HEK293T (cell line): ENCODE measurements around the gene MEGF6.

Experiments
- BHLHE40 ChIP-seq: fragments of 450-650 bp; IDR thresholded peaks from 2 replicates; pipeline ENCODE4 v1.6.1; 2016; ENCODE audit warnings: mild to moderate bottlenecking, moderate library complexity, borderline replicate concordance
- FOXM1 ChIP-seq: fragments of 450-650 bp; IDR thresholded peaks from 2 replicates; pipeline ENCODE4 v1.6.1; 2017; ENCODE audit warnings: mild to moderate bottlenecking, borderline replicate concordance
- LEF1 ChIP-seq: fragments of 450-650 bp; IDR thresholded peaks from 2 replicates; pipeline ENCODE4 v1.6.1; 2017; ENCODE audit warnings: mild to moderate bottlenecking, borderline replicate concordance
- SP1 ChIP-seq: fragments of 450-650 bp; IDR thresholded peaks from 2 replicates; pipeline ENCODE4 v1.6.1; 2017
- TARDBP ChIP-seq: fragments of 450-650 bp; IDR thresholded peaks from 2 replicates; pipeline ENCODE4 v1.6.1; 2016

DNA sequence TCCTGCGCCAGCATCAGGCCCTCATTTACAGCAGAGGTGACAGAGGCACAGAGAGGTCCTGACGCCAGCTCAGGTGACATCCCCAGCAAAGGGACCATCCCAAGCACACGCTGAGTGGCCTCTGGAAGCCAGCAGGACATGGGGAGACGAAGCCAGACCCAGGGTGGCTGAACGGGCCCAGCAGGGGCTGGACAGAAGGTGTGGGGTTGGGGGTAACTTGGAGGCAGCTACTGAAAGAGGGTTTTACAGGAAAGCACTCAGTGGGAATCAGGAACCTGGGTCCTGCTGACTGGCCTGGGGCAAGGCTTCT is 158.5 kb downstream of the MEGF6 start:
- no peak for TF ChIP-seq LEF1
- TF ChIP-seq FOXM1 = no peak
- no peak for TF ChIP-seq TARDBP
- no peak for TF ChIP-seq BHLHE40
- TF ChIP-seq SP1 = no peak
